ENCODE results near the gene MEGF11.

MEGF11 gene

GRCh38 chr15:65971741-65971995 is 281.9 kb downstream of the MEGF11 start:
- Histone ChIP-seq H3K36me3 (ENCODE audit: insufficient read depth, insufficient read length, low read length) (no peaks in the 10 kb centered on the region), H3K9me3 (ENCODE audit: insufficient read depth, low read length) (no peaks in the 10 kb centered on the region), H3K27me3 (ENCODE audit: insufficient read depth, insufficient read length) (no peaks in the 10 kb centered on the region), H3K9ac (ENCODE audit: insufficient read length, low read depth) (no peak overlapping the region), H3K4me3 (ENCODE audit: insufficient read length, low read depth) (no peak overlapping the region), H3K4me1 (ENCODE audit: insufficient read depth, insufficient read length) (no peaks in the 10 kb centered on the region)
- no peak for DNase-seq (ENCODE audit: low read depth, low spot score)
- TF ChIP-seq YY1 (IDR thresholded peaks at IDR 0.05; ENCODE audit: insufficient read depth, insufficient read length) (no peak), SUZ12 (IDR thresholded peaks at IDR 0.05; ENCODE audit: extremely low read depth, insufficient read depth, insufficient read length) (no peak), ZNF274 (IDR thresholded peaks at IDR 0.05; ENCODE audit: low read depth, low read length) (no peak)

- no peak for TF ChIP-seq YY1 (IDR thresholded peaks at IDR 0.05; ENCODE audit: insufficient read depth, insufficient read length)
- TF ChIP-seq ZNF274 (IDR thresholded peaks at IDR 0.05; ENCODE audit: low read depth, low read length), result no peak
- TF ChIP-seq SUZ12 (IDR thresholded peaks at IDR 0.05; ENCODE audit: extremely low read depth, insufficient read depth, insufficient read length), result no peak
- H3K4me3 ChIP-seq (ENCODE audit: insufficient read length, low read depth), result no peak overlapping the region
- no peaks in the 10 kb centered on the region for H3K27me3 ChIP-seq (ENCODE audit: insufficient read depth, insufficient read length)
- DNase-seq (ENCODE audit: low read depth, low spot score), result no peak
- no peaks in the 10 kb centered on the region for H3K9me3 ChIP-seq (ENCODE audit: insufficient read depth, low read length)
- H3K36me3 ChIP-seq (ENCODE audit: insufficient read depth, insufficient read length, low read length), result no peaks in the 10 kb centered on the region
- H3K9ac ChIP-seq (ENCODE audit: insufficient read length, low read depth), result no peak overlapping the region
- H3K4me1 ChIP-seq (ENCODE audit: insufficient read depth, insufficient read length), result no peaks in the 10 kb centered on the region
Measured at GRCh38 chr15:65970937-65971740, 282.4 kb downstream of the MEGF11 start.

DNA sequence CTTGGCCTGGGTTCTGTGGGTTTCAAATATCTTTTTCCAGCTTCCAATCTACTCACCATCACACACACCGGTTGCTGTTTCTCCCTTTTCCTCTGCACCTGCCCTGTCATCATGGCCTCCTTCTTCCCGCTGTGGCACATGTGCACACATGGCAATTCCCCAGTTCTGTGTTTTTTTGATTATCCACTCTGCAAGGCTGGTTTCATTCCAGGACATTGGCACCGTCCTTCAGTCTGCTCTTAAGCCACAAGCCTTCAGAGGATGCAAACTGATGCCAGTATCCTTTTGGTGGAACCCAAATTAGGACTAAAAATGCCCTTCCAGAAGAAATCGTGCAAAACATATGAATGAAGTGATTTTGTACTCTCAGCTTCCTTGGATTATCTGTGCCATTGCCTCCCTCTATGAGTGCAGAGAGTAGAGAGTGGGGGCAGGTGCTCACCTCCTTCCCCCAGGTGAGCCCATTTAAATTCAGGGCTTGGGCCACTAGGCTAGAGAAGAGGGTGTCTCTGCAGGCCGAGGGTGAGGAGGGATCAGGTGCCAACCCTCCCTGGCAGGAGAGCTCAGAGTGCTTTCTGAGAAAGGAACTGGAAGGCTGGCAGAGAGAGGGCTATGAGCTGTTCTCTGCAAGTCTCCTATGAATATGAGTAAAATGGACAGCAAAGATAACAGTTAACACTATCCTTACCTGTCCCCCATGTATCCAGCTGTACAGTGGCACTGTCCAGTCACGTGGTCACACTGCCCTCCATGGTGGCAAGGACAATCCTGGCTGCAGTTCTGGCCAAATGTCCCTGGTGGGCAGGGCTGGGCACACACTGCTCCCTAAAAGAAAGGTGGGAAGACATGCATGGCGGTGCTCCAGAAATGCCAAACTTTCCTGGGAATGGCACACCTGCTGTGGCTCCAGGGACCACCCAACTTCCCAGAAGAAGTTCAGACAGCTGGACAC is 283.4 kb downstream of the MEGF11 start:
- Histone ChIP-seq H3K9ac (ENCODE audit: insufficient read length, low read depth) (no peak overlapping the region), H3K9me3 (ENCODE audit: insufficient read depth, low read length) (no peaks in the 10 kb centered on the region), H3K36me3 (ENCODE audit: insufficient read depth, insufficient read length, low read length) (no peaks in the 10 kb centered on the region), H3K4me1 (ENCODE audit: insufficient read depth, insufficient read length) (no peaks in the 10 kb centered on the region), H3K27me3 (ENCODE audit: insufficient read depth, insufficient read length) (no peaks in the 10 kb centered on the region), H3K4me3 (ENCODE audit: insufficient read length, low read depth) (no peak overlapping the region)
- TF ChIP-seq ZNF274 (IDR thresholded peaks at IDR 0.05; ENCODE audit: low read depth, low read length) (no peak), SUZ12 (IDR thresholded peaks at IDR 0.05; ENCODE audit: extremely low read depth, insufficient read depth, insufficient read length) (no peak), YY1 (IDR thresholded peaks at IDR 0.05; ENCODE audit: insufficient read depth, insufficient read length) (no peak)
- no peak for DNase-seq (ENCODE audit: low read depth, low spot score)

- H3K4me1 ChIP-seq (ENCODE audit: insufficient read depth, insufficient read length), result peaks cover 8% of the 10 kb centered on the region
- H3K9ac ChIP-seq (ENCODE audit: insufficient read length, low read depth), result no peak overlapping the region
- no peak overlapping the region for H3K4me3 ChIP-seq (ENCODE audit: insufficient read length, low read depth)
- TF ChIP-seq ZNF274 (IDR thresholded peaks at IDR 0.05; ENCODE audit: low read depth, low read length) (no peak), YY1 (IDR thresholded peaks at IDR 0.05; ENCODE audit: insufficient read depth, insufficient read length) (no peak), SUZ12 (IDR thresholded peaks at IDR 0.05; ENCODE audit: extremely low read depth, insufficient read depth, insufficient read length) (no peak)
- H3K27me3 ChIP-seq (ENCODE audit: insufficient read depth, insufficient read length), result no peaks in the 10 kb centered on the region
- H3K36me3 ChIP-seq (ENCODE audit: insufficient read depth, insufficient read length, low read length), result no peaks in the 10 kb centered on the region
- no peak for DNase-seq (ENCODE audit: low read depth, low spot score)
- no peaks in the 10 kb centered on the region for H3K9me3 ChIP-seq (ENCODE audit: insufficient read depth, low read length)
Measured at GRCh38 chr15:65968511-65968910, 285.0 kb downstream of the MEGF11 start.

DNA sequence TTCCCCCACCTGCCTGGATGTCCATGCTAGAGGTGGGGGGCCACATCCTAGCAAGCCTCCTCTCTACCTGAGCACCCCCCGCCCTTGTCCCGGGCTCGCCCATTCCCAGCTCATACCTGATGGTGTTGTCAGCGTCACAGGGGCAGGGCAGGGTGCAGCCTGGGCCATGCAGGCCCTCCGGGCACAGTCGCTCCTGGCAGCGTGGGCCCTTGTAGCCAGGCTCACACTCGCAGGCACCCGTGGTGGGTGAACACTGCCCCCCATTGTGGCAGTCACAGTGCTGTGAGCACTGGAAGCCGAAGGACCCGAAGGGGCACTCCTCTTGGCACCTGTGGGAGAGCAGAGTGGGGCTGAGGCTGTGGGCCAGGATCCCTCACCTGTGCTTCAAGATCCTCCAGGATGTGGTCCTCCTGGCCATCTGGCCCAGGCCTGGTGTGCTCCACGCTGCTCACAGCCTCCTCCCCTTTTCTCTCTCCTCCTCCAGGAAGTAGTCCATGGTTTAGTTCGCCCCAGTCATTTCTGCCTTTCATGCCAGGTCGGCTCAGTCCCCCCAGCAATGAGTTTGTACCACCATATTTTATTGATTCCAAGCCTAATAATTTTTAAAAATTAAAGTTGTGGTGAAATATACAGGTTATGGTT is 288.6 kb downstream of the MEGF11 start:
- H3K36me3 ChIP-seq (ENCODE audit: insufficient read depth, insufficient read length, low read length), result no peaks in the 10 kb centered on the region
- TF ChIP-seq SUZ12 (IDR thresholded peaks at IDR 0.05; ENCODE audit: extremely low read depth, insufficient read depth, insufficient read length) (no peak), YY1 (IDR thresholded peaks at IDR 0.05; ENCODE audit: insufficient read depth, insufficient read length) (no peak)

GRCh38 chr15:65963911-65964482 is 289.6 kb downstream of the MEGF11 start:
- H3K9ac ChIP-seq (ENCODE audit: insufficient read length, low read depth), result no peak overlapping the region
- TF ChIP-seq ZNF274 (IDR thresholded peaks at IDR 0.05; ENCODE audit: low read depth, low read length), result no peak
- TF ChIP-seq SUZ12 (IDR thresholded peaks at IDR 0.05; ENCODE audit: extremely low read depth, insufficient read depth, insufficient read length), result no peak
- TF ChIP-seq YY1 (IDR thresholded peaks at IDR 0.05; ENCODE audit: insufficient read depth, insufficient read length), result no peak
- H3K27me3 ChIP-seq (ENCODE audit: insufficient read depth, insufficient read length), result no peaks in the 10 kb centered on the region
- no peaks in the 10 kb centered on the region for H3K9me3 ChIP-seq (ENCODE audit: insufficient read depth, low read length)
- DNase-seq (ENCODE audit: low read depth, low spot score), result no peak
- no peaks in the 10 kb centered on the region for H3K36me3 ChIP-seq (ENCODE audit: insufficient read depth, insufficient read length, low read length)
- peaks cover 8% of the 10 kb centered on the region for H3K4me1 ChIP-seq (ENCODE audit: insufficient read depth, insufficient read length)
- H3K4me3 ChIP-seq (ENCODE audit: insufficient read length, low read depth), result no peak overlapping the region

More for the DNA sequence above, 288.6 kb downstream of the MEGF11 start:
- Histone ChIP-seq H3K9ac (ENCODE audit: insufficient read length, low read depth) (no peak overlapping the region), H3K9me3 (ENCODE audit: insufficient read depth, low read length) (no peaks in the 10 kb centered on the region), H3K27me3 (ENCODE audit: insufficient read depth, insufficient read length) (no peaks in the 10 kb centered on the region), H3K4me1 (ENCODE audit: insufficient read depth, insufficient read length) (peaks cover 8% of the 10 kb centered on the region), H3K4me3 (ENCODE audit: insufficient read length, low read depth) (no peak overlapping the region)
- no peak for DNase-seq (ENCODE audit: low read depth, low spot score)
